ENCODE results near the gene UCN.

DNA sequence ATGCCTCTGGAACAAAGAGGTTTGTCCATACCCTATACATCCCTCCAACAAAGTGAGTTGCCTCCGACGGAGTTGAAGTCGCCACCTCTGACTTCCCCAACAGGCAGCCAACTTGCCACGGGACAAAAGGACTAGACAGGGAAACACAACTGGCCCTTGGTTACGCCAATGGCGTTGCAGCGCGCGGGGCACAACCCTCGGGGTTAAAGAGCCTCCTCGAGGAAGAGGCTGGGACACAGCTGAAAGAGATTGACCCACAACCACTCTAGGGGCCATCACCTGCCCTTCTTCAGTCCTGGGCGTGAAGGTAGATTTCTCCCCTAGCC is 47.8 kb upstream of the UCN start:
- TF ChIP-seq, protein P1, sequence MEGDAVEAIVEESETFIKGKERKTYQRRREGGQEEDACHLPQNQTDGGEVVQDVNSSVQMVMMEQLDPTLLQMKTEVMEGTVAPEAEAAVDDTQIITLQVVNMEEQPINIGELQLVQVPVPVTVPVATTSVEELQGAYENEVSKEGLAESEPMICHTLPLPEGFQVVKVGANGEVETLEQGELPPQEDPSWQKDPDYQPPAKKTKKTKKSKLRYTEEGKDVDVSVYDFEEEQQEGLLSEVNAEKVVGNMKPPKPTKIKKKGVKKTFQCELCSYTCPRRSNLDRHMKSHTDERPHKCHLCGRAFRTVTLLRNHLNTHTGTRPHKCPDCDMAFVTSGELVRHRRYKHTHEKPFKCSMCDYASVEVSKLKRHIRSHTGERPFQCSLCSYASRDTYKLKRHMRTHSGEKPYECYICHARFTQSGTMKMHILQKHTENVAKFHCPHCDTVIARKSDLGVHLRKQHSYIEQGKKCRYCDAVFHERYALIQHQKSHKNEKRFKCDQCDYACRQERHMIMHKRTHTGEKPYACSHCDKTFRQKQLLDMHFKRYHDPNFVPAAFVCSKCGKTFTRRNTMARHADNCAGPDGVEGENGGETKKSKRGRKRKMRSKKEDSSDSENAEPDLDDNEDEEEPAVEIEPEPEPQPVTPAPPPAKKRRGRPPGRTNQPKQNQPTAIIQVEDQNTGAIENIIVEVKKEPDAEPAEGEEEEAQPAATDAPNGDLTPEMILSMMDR (conservative IDR thresholded peaks at IDR 0.05 in 1 of 2, IDR thresholded peaks at IDR 0.05 in 1 of 2; ENCODE audit: extremely low read depth in 1 of 2, insufficient read depth in 1 of 2, low read depth in 1 of 2, low read length in 2 of 2): no peak
- no peak for TF ChIP-seq EZH2 (IDR thresholded peaks at IDR 0.05; ENCODE audit: borderline replicate concordance, low read length)
